Memory B cell (primary cell): ENCODE data around the gene MESD.

Experiments
- ATAC-seq: fragments of 150-1000 bp; cut with Tn5 transposase; 2 replicates; pipeline ENCODE4 v1.10.0; 2021; ENCODE audit warnings: low read depth, mild to moderate bottlenecking, moderate library complexity
- DNase-seq, 2 donors: peaks; one replicate each; pipeline ENCODE4 v3.0.0; 2022; ENCODE audit warnings: low spot score in 2 of 2
- H3K27ac Mint-ChIP-seq: one replicate; pipeline ENCODE4 v1.8.0; 2022; ENCODE audit warnings: mild to moderate bottlenecking, moderate library complexity, mixed read lengths
- H3K27me3 Mint-ChIP-seq: one replicate; pipeline ENCODE4 v1.8.0; 2022; ENCODE audit warnings: mixed read lengths
- H3K36me3 Mint-ChIP-seq: one replicate; pipeline ENCODE4 v1.8.0; 2022; ENCODE audit warnings: mild to moderate bottlenecking, mixed read lengths
- H3K4me1 Mint-ChIP-seq: one replicate; pipeline ENCODE4 v1.8.0; 2022; ENCODE audit warnings: mixed read lengths
- H3K4me3 Mint-ChIP-seq: one replicate; pipeline ENCODE4 v1.8.0; 2022; ENCODE audit warnings: mild to moderate bottlenecking, moderate library complexity, mixed read lengths
- H3K9me3 Mint-ChIP-seq: one replicate; pipeline ENCODE4 v1.8.0; 2022; ENCODE audit warnings: mixed read lengths

MESD gene

GRCh38 chr15:80937718-80938117 is 51.9 kb downstream of the MESD start:
- no peak overlapping the region for H3K4me3 Mint-ChIP-seq
- H3K4me1 Mint-ChIP-seq: peaks cover 4% of the 10 kb centered on the region
- H3K27ac Mint-ChIP-seq: no peak overlapping the region
- no peak for ATAC-seq
- no peak for DNase-seq
- no peaks in the 10 kb centered on the region for H3K27me3 Mint-ChIP-seq
- H3K9me3 Mint-ChIP-seq: no peaks in the 10 kb centered on the region
- H3K36me3 Mint-ChIP-seq: peaks cover 21% of the 10 kb centered on the region

- no peak for ATAC-seq
- Mint-ChIP-seq H3K4me3 (no peak overlapping the region), H3K27ac (no peak overlapping the region), H3K9me3 (no peaks in the 10 kb centered on the region), H3K27me3 (no peaks in the 10 kb centered on the region), H3K4me1 (peaks cover 4% of the 10 kb centered on the region), H3K36me3 (peaks cover 19% of the 10 kb centered on the region)
- no peak for DNase-seq
These were observed 53.1 kb downstream of the MESD start for GRCh38 chr15:80936288-80937078.

- Mint-ChIP-seq H3K36me3 (peaks cover 14% of the 10 kb centered on the region), H3K9me3 (no peaks in the 10 kb centered on the region), H3K4me3 (no peak overlapping the region), H3K27me3 (no peaks in the 10 kb centered on the region), H3K27ac (no peak overlapping the region), H3K4me1 (peaks cover 4% of the 10 kb centered on the region)
- no peak for ATAC-seq
- no peak for DNase-seq
These were observed 54.8 kb downstream of the MESD start for GRCh38 chr15:80934761-80935221.

- DNase-seq: no peak
- no peaks in the 10 kb centered on the region for H3K9me3 Mint-ChIP-seq
- H3K27ac Mint-ChIP-seq: no peak overlapping the region
- no peak overlapping the region for H3K4me3 Mint-ChIP-seq
- ATAC-seq: no peak
- peaks cover 4% of the 10 kb centered on the region for H3K4me1 Mint-ChIP-seq
- H3K36me3 Mint-ChIP-seq: peaks cover 14% of the 10 kb centered on the region
- no peaks in the 10 kb centered on the region for H3K27me3 Mint-ChIP-seq
These were observed 56.6 kb downstream of the MESD start for GRCh38 chr15:80932989-80933388.

DNA sequence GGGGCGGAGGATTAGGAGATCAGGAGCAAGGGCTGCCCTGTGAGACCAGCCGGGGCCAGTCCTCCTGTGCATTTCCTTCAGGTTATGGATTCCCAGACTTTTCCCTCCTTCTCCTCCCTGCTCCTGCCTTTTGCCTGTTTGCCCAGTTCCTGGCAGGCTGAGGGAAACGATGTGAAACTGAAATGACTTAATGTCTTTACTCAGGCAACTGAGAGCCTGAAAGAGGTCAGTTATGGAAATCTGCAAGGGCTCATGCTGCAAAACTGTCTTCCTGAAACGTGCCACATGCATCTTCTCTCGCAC is 57.2 kb downstream of the MESD start:
- Mint-ChIP-seq H3K4me3 (no peak overlapping the region), H3K9me3 (no peaks in the 10 kb centered on the region), H3K36me3 (peaks cover 13% of the 10 kb centered on the region), H3K27ac (no peak overlapping the region), H3K4me1 (peaks cover 4% of the 10 kb centered on the region), H3K27me3 (no peaks in the 10 kb centered on the region)
- ATAC-seq (no peak), DNase-seq (no peak)

DNA sequence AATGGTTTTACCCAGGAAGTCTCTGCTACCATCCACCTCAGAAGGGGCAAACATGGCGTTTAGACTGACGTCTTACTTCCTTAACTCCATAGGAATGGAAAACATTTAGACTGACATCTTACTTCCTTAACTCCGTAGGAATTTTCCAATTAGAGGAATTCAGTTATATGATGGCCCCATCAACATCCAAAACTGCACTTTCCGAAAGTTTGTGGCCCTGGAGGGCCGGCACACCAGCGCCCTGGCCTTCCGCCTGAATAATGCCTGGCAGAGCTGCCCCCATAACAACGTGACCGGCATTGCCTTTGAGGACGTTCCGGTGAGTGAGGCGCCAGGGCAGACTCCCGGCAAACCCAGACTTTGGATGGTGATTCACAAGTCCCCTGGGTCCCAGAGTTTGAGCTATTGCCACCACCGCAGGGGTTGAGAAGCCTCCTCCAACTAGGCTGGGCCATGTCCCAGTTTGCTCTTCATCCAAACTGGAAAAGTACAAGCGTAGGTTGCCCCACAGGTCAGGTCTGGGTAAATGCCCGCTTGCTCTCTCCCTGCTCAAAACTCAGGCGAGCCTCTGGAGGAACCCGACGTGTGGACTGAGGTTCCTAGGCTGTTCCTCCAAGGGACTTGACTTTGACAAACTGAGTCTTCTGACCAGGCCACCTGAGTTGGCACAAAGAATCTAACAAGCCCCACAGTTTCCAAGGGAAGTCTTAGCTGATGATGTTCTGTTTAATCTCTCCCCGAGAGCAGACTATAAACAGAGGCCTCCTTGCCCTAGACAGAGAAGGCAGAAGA is 57.7 kb downstream of the MESD start:
- Mint-ChIP-seq H3K4me3 (no peak overlapping the region), H3K9me3 (no peaks in the 10 kb centered on the region), H3K27ac (no peak overlapping the region), H3K27me3 (no peaks in the 10 kb centered on the region), H3K4me1 (peaks cover 4% of the 10 kb centered on the region), H3K36me3 (peaks cover 13% of the 10 kb centered on the region)
- ATAC-seq: no peak
- DNase-seq: no peak

DNA sequence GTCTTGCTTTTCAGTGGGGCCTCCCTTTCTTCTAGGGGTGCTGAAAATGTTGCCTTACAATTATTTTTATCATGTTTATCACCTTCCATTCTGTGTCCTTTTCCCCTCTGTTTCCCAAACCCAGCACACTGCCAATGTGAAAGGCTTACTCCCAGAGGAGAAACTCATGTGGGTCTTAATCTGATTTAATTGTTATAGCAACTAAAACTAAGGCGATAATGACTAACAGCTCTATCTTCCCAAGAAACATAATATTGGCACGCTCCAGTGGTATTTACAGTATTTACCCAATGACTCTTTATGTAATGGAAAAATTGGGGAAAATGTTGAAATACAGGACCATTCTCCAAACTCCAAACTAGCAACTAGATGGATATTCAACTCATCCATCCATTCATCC is 58.4 kb downstream of the MESD start:
- no peak for ATAC-seq
- Mint-ChIP-seq H3K9me3 (no peaks in the 10 kb centered on the region), H3K36me3 (peaks cover 12% of the 10 kb centered on the region)

DNA sequence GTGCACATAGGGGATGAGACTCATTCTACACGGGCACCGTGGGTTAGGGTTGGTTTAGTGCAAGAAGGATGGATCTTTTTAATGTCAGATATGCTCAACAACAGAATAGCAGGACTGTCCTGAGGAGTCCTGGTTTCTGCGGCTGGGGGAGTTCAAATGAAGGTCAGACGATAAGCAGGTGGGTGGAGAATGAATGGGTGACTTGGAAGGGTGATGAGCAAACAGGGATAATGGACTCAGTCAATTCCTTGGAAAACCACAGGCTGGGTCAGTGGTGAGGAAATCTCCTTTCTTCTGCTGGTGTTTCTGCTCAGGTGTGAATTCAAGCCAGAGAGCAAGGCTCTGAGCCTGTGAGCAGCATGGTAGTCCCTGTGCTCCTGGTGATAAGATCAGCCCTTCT is 59.9 kb downstream of the MESD start:
- H3K27me3 Mint-ChIP-seq: no peaks in the 10 kb centered on the region
- DNase-seq (no peak), ATAC-seq (no peak)
- peaks cover 8% of the 10 kb centered on the region for H3K36me3 Mint-ChIP-seq
- peaks cover 4% of the 10 kb centered on the region for H3K4me1 Mint-ChIP-seq
- no peak overlapping the region for H3K27ac Mint-ChIP-seq
- H3K4me3 Mint-ChIP-seq: no peak overlapping the region
- H3K9me3 Mint-ChIP-seq: no peaks in the 10 kb centered on the region

More for the DNA sequence above, 58.4 kb downstream of the MESD start:
- Mint-ChIP-seq H3K4me1 (peaks cover 4% of the 10 kb centered on the region), H3K27ac (no peak overlapping the region), H3K4me3 (no peak overlapping the region), H3K27me3 (no peaks in the 10 kb centered on the region)
- DNase-seq: no peak

DNA sequence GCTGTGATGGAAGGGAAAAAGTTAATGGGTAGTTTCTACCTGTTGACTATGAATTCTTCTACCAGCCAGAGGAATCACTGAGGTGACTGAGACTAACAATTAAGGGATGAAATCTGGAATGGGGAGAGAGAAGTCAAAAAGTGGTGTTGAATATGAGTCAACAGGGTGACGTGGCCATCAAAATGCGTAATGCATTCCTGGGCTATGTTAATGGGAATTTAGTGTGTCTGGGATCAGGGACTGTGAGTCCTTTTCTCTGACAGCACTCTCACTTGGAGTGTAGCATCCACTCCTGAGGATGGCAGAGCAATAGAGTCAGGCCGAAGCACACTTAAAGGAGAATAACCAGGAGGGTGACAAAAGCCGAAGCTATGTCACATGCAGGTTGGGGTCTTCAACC is 60.4 kb downstream of the MESD start:
- no peak overlapping the region for H3K4me3 Mint-ChIP-seq
- no peaks in the 10 kb centered on the region for H3K9me3 Mint-ChIP-seq
- DNase-seq: no peak
- H3K27ac Mint-ChIP-seq: no peak overlapping the region
- ATAC-seq: no peak
- H3K36me3 Mint-ChIP-seq: peaks cover 3% of the 10 kb centered on the region
- no peaks in the 10 kb centered on the region for H3K4me1 Mint-ChIP-seq
- no peaks in the 10 kb centered on the region for H3K27me3 Mint-ChIP-seq

GRCh38 chr15:80926126-80926525 is 63.5 kb downstream of the MESD start:
- DNase-seq (no peak), ATAC-seq (no peak)
- Mint-ChIP-seq H3K27ac (no peak overlapping the region), H3K36me3 (peaks cover 13% of the 10 kb centered on the region), H3K9me3 (no peaks in the 10 kb centered on the region), H3K4me3 (no peak overlapping the region), H3K4me1 (no peaks in the 10 kb centered on the region), H3K27me3 (no peaks in the 10 kb centered on the region)

DNA sequence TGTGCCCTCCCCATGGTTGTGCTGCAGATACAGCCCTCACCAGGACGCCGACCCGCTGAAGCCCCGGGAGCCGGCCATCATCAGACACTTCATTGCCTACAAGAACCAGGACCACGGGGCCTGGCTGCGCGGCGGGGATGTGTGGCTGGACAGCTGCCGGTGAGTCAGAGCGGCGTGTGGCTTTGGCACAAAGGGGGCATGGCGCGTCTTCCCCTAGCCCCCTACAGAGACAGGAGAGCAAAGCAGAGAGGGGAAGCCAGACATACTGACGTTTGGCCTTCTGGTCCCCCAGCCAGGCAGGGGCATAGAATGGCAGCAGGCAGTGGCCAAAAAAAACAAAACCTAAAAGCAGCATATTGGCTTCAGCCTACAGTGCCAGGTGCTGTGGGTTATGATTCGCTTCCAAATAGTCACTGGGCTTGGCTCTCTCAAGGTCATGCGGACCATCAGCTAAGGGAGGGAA is 64.0 kb downstream of the MESD start:
- Mint-ChIP-seq H3K27ac (no peak overlapping the region), H3K36me3 (peaks cover 13% of the 10 kb centered on the region), H3K4me1 (no peaks in the 10 kb centered on the region), H3K4me3 (no peak overlapping the region), H3K9me3 (no peaks in the 10 kb centered on the region), H3K27me3 (no peaks in the 10 kb centered on the region)
- DNase-seq: no peak
- ATAC-seq: no peak

DNA sequence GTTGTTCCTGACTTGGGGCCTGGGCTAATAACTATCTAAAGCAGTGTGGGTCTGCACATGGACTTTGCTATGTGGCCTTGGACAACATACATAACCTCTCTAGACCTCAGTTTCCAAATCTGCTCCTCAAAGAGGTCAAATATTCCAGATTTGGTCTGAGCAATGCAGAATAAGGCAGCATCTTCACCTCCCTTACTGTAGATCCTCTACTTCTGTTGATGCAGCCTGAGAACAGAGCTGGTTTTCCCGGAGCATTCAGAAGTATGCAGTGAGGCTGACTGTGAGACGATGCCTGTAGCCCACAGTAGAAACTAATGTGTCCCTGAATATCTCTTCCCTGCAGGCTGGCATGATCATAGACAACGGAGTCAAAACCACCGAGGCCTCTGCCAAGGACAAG is 65.3 kb downstream of the MESD start:
- no peaks in the 10 kb centered on the region for H3K27me3 Mint-ChIP-seq
- no peak overlapping the region for H3K27ac Mint-ChIP-seq
- peaks cover 13% of the 10 kb centered on the region for H3K36me3 Mint-ChIP-seq
- no peaks in the 10 kb centered on the region for H3K9me3 Mint-ChIP-seq
- no peak for ATAC-seq
- no peak for DNase-seq
- H3K4me1 Mint-ChIP-seq: no peaks in the 10 kb centered on the region
- H3K4me3 Mint-ChIP-seq: no peak overlapping the region

- H3K4me1 Mint-ChIP-seq: no peaks in the 10 kb centered on the region
- H3K27me3 Mint-ChIP-seq: no peaks in the 10 kb centered on the region
- no peaks in the 10 kb centered on the region for H3K9me3 Mint-ChIP-seq
- no peak overlapping the region for H3K27ac Mint-ChIP-seq
- ATAC-seq (no peak), DNase-seq (no peak)
- H3K36me3 Mint-ChIP-seq: peaks cover 13% of the 10 kb centered on the region
- no peak overlapping the region for H3K4me3 Mint-ChIP-seq
These were observed 66.0 kb downstream of the MESD start for GRCh38 chr15:80923668-80924067.

GRCh38 chr15:80921736-80922410 is 67.7 kb downstream of the MESD start:
- Mint-ChIP-seq H3K36me3 (peaks cover 12% of the 10 kb centered on the region), H3K9me3 (no peaks in the 10 kb centered on the region), H3K4me1 (no peaks in the 10 kb centered on the region), H3K4me3 (no peak overlapping the region), H3K27me3 (no peaks in the 10 kb centered on the region), H3K27ac (no peak overlapping the region)
- no peak for DNase-seq
- no peak for ATAC-seq
